Hematopoietic multipotent progenitor cell (in vitro differentiated cells): ENCODE data around the gene SALL1. TPM values are rescaled to one million over a fixed set of nuclear protein-coding genes. Genes with fewer than 3 reads are reported as not detected.

ENCODE experiments used
- DNase-seq, 3 donors: peaks; one replicate each; pipeline ENCODE4 v3.0.0-alpha.2; 2011 to 2015; ENCODE audit warnings: low read depth in 2 of 3, low spot score in 2 of 3
- total RNA-seq: library from RNA; depleted of rRNA; stranded (reverse); fragments of >200 nt; gene quantifications from one replicate; pipeline ENCODE4 v1.2.3, GENCODE V29; 2012

SALL1 gene
- total RNA-seq, 1 donor = not detected

- no peak for DNase-seq
Observed at GRCh38 chr16:51114382-51114781, 36.7 kb downstream of the SALL1 start.

GRCh38 chr16:51113236-51114125, 37.6 kb downstream of the SALL1 start:
- no peak for DNase-seq

- no peak for DNase-seq
Observed at GRCh38 chr16:51112323-51112722, 38.7 kb downstream of the SALL1 start.

DNA sequence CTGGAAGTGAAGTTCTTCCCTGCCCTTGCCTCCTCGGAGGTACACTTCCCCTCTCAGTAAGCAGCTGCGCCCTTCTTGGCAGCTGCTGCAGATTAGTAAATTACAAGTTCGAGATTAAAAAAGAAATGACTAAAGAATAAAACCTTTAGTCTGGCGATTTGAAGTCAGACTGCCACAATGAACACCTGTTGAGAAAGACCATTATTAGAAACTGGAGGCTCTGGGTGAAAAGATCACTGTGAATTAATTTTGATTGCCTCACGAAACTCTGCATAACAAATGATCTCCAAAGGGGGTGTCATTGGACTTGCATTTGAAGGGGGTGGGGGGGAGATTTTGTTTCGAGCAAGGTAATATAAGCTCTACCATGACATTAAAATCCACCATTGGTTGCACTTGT, 39.3 kb downstream of the SALL1 start:
- DNase-seq = no peak

DNA sequence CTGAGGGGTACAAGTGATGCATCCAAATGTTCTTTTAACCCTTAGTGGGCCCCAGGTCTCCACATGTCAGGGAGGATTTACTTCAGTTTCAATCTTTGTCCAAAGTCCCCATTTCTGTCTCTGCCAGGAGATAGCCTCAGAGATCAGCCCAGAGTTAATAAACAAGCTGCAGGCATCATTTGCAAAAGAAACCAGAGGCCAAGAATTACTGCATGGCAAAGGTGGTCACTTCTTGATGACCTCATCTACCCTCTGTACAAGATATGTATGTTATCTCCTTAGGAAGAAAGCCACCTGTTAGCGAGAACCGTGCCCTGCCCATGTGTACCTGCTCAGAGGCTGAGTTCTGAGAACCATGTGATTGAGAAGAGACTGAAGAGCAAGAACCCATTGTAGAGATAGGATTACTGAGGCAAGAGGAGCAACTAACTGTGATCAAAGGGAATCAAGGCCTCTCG, 40.3 kb downstream of the SALL1 start:
- DNase-seq = no peak

DNA sequence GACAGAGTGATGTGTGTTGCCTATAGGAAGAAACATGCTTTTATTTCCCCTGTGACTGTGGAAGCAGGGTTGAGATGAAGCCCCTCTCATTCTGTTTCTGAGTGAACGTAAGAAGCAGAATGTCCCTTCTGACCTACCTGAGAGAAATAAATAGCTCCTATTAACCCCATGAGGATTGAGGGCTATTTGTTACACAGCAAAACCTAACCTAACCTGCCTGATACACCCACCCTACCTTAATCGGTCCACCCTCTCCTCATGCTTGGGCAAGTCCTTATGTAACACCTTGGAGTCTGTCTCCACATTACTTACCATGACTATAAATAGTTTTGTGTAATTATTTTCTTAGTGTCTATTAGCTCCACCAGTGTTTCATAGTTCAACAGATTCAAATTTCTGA, 41.9 kb downstream of the SALL1 start:
- DNase-seq = no peak

DNA sequence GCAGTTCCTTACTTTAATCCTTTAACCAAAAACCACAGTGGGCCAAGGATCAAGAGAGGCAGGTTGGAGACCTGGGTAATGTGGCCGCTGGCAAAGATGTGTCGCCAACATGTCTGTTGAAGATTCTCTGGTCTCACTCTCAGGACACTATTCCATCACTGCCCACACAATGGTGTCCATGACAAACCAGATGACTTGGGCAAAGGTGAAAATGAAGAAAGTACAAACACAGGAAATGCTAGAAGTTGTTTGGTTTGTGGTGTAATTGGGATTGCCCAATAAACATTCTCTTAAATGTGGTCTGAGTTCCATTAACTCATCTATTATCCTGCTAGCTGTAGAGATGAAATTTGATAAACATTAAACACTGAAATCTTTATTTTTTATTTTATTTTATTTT, 43.3 kb downstream of the SALL1 start:
- no peak for DNase-seq

- DNase-seq = no peak
Observed at GRCh38 chr16:51106535-51106934, 44.5 kb downstream of the SALL1 start.

GRCh38 chr16:51103590-51103989, 47.5 kb downstream of the SALL1 start:
- DNase-seq = no peak

DNA sequence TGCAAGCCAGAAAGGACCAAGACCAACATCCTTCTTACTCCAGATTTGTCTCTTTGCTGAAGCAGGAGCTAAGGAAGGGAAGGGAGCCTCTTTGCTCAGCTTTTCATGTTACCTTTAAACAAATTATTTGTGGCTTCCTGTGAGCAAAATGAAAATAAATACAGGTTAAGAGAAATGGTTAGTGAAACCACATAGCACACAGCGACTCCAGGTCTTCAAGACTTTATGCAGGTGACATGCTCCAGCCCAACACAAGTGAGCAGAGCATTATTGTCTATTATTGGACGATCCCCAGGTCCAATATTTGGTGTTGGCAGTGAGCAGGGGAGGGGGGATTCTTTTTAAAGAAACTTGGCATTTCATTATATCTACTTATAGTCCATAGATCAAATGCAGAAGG, 53.3 kb downstream of the SALL1 start:
- DNase-seq = no peak

- DNase-seq = no peak
Observed at GRCh38 chr16:51095890-51096626, 55.0 kb downstream of the SALL1 start.

GRCh38 chr16:51095084-51095881, 55.8 kb downstream of the SALL1 start:
- no peak for DNase-seq

- no peak for DNase-seq
Observed at GRCh38 chr16:51093726-51094280, 57.3 kb downstream of the SALL1 start.
